Fibroblast of mammary gland (primary cell): ENCODE measurements around the gene CHRNG.

ENCODE experiments used
- DNase-seq: peaks from one replicate; pipeline ENCODE4 v3.0.0-alpha.2; 2010; ENCODE audit warnings: low read depth
- H3K4me3 ChIP-seq: 2 replicates; pipeline ENCODE4 v1.5.1; 2011; ENCODE audit warnings: low read depth, mild to moderate bottlenecking, low read length, moderate library complexity; ENCODE audit not compliant: control insufficient read depth
- TF ChIP-seq, protein P1 (sequence below): conservative IDR thresholded peaks from 2 replicates; pipeline ENCODE4 v1.5.1; 2011; ENCODE audit warnings: low read depth, low read length, inconsistent platforms; ENCODE audit not compliant: control insufficient read depth, insufficient read depth

Gene CHRNG

DNA sequence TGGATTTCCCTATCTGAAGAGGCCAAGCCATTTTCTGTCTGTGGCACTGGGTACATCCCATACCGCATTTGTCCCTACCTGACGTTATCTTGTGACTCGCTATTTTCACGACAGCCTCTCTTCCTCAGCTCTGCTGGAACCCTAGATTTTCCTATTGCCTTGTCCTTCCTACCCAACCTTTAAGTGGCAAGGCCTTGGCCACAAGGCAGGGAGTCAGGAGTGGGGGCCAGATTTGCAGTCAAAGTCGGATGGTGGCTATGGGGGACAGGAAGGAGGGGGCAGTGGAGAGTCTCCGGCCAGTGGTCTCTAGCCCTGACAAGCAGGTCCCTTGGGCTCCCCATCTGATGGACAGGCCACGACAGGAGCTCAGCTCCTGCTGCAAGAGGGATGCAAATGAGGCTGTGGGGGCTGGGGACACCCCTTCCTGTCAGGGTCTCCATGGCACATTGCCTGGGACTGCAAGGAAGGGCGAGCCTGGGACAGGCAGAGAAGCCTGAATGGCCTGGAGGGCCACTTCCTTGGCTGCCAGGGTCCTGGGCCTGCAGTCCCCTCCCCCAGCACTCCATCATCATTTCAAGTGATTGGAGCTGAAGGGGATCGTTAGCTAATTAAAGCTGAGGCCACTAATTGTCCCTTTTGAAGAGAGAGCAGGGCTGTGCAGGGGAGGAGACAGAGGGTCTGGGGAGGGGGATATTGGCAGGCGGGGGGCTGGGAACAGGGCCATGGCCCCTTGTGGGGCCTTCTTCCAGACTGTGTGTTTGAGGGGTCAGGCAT is 45.6 kb upstream of the CHRNG start:
- DNase-seq, result no peak
- TF ChIP-seq, protein P1, sequence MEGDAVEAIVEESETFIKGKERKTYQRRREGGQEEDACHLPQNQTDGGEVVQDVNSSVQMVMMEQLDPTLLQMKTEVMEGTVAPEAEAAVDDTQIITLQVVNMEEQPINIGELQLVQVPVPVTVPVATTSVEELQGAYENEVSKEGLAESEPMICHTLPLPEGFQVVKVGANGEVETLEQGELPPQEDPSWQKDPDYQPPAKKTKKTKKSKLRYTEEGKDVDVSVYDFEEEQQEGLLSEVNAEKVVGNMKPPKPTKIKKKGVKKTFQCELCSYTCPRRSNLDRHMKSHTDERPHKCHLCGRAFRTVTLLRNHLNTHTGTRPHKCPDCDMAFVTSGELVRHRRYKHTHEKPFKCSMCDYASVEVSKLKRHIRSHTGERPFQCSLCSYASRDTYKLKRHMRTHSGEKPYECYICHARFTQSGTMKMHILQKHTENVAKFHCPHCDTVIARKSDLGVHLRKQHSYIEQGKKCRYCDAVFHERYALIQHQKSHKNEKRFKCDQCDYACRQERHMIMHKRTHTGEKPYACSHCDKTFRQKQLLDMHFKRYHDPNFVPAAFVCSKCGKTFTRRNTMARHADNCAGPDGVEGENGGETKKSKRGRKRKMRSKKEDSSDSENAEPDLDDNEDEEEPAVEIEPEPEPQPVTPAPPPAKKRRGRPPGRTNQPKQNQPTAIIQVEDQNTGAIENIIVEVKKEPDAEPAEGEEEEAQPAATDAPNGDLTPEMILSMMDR, result no peak
- H3K4me3 ChIP-seq, result no peak overlapping the region

DNA sequence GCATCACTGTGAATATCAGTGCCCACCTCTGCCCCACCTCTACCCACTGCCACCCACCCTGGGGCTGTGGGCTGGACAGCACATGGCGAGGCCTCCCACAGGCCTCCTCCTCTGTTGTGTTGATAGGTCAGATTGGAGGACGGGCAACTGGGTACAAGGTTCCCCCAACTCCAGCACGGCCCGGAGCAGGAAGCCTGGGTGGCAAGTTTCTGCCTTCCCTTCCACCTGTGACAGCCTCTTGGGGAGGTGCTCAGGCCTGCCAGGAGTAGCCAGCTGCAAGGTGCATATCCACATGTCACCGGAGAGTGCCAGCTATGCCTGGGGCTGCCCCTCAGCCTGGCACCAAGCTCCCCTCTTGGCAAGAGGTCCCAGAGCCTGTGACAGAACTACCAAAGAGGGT is 45.0 kb upstream of the CHRNG start:
- no peak for DNase-seq
- no peak overlapping the region for H3K4me3 ChIP-seq
- TF ChIP-seq, protein P1, result no peak

DNA sequence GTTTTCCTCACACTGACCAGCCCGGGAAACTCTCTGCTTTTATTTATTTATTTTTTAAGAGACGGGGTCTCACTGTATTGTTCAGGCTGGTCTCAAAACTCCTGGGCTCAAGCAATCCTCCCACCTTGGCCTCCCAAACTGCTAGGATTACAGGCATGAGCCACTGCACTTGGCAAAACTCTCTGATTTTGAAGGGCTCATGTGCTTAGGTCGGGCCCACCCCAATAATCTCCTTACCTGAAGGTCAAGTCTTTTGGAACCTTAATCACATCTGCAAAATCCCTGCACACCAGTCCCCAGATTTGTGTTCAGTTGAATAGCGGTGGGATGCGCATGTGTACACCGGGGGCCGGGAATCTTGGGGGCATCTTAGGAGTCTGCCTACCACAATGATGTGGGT is 44.2 kb upstream of the CHRNG start:
- no peak overlapping the region for H3K4me3 ChIP-seq
- DNase-seq, result no peak
- TF ChIP-seq, protein P1, result no peak

DNA sequence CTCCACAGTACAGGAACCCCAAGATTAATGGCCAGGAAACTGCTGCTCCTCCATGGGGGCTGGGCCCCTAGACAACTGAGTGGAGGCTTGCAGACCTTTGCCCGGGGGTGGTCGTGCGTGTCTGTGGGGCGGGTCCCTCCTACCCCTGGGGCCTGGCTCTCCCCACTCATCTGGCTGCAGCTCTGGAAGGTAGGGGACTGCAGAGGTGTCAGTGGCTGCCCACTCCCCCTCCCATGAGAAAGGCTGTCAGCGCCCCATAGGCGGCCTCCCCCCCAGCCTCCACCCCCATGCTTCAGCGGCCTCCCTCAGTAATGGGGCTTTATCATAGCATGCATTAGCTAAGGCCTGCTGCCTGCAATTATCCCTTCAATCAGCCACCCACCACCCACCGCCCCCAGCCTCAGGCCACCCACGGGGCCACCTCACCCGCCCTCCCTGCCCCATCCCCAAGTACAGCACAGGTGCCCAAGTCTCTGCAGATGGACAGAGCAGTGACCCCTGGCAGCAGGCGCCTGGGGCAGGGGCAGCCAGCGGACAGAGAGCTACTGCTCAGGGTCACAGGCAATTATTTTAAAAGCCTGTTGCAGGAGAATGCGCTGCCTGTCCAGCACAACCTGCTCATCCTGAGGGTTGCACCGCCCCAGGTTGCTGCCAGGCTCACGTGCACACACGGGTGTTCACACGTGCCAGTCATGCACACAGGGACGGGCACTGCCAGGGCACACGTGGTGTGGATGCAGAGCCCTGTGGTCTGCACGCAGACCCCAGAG is 42.8 kb upstream of the CHRNG start:
- TF ChIP-seq, protein P1, result no peak
- H3K4me3 ChIP-seq, result no peak overlapping the region
- no peak for DNase-seq

DNA sequence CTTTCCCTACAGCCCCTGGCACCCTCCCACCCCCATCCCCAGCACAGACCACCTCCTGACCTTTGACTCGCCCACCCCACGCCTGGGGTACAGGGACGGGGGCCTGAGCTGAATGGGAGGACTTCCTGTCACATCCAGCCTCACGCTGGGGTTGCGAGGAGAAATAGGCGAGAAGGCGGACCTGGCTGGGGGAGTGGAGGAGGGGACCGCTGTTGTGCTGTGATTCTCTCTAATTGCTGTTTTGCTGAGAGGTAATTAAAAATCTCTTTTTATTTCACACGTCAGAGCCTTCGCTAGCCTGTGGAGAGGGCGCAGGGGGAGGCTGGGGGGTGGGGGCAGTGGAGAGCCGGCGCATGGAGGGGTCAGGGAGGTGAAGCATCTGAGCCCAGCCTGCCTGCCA is 42.1 kb upstream of the CHRNG start:
- DNase-seq, result no peak
- TF ChIP-seq, protein P1, result no peak
- H3K4me3 ChIP-seq, result no peak overlapping the region

DNA sequence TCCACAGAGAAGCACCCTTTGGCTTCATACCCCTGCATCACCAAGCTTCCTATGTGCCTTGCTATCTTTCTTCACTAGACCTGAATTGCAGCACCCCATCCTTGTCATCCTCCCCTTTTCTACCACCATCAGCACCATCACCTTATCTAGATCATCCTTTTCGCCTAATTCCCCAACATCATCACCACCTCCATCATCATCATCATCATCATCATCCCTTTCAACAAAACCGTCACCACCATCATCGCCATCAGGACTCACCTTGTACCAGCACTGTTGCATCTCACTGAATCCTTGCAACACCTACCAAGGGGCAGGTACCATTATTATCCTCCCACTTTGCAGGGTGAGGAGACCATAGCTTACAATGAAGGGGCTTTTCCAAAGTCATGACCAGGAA is 41.0 kb upstream of the CHRNG start:
- no peak for DNase-seq
- no peak overlapping the region for H3K4me3 ChIP-seq
- TF ChIP-seq, protein P1, result no peak
